ENCODE data around the gene LRMDA. TPM values are rescaled to one million over a fixed set of nuclear protein-coding genes. Genes with fewer than 3 reads are reported as not detected.

Gene LRMDA
- total RNA-seq, 4 donors from 2014 or later: 0.76 to 6.4 (median 1.3) TPM

DNA sequence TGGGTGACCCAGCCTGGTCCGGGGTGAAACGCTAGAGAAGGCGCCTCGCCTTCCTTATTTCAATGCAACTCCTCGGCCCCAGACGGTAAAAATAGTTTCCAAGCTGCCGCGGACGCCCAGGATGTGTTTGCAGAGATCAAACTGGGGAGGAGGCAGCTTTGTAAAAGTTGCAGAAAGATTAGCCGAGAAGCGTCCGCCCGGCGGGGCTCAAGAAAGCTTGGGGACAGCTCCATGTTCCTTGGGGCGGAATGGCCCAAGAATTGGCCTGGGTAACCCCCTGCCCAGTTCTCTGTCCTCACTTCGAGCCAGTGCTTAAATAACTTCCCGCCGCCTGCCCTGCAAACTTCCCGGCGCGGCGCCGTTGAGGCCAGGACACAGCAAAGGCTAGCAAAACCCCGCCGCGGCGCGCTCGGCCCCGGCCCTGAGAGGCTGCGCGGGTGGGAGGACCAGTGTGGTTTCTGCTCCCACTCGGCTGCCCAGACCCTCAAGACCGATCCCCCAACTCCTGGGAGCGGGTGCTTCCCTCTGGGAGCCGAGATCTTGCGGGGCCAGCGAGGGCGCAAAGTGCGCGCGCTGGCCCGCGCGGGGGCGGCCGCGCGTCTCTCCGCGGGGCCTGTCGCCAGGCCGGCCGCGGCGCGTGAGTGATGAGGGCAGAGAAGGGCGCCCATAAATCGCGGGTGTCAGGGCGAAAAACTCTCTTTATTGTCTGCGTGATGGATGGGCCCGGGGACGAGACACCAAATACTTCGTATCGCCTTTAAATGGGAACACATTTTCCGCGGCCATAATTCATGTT, 23.5 kb upstream of the LRMDA start:
- WGBS, 2 donors: 13 to 24% methylated on average over 49 to 53 of the region's 68 CpGs
- intact Hi-C loops (cut with DNase I; ENCODE audit: low total_unique reads): no loop called here

DNA sequence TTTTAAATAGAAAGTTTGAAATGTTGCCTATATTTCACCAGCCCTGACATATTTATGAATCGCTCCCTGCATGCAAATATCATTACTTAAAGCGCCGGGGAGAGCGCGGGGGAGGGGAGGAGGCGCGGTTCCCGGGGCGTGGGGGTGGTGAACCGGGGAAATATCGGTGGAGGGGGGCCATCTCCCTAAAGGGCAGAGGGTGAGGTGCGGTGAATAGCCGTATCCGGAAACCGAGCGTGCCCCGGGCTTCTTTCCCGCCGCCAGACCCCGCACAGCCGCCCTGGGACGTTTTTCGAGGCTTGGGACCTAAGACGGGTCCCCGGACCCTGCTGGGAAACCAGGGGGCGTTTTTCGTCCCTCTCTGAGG, 22.9 kb upstream of the LRMDA start:
- DNase-seq (ENCODE audit: low spot score in 2 of 2): no peak
- H3K4me3 ChIP-seq (ENCODE audit: low read depth, poor library complexity, severe bottlenecking): peak overlapping the region; percentile 80
- WGBS, 2 donors: 2% methylated on average over 27 of the region's 27 CpGs
- no peak for TF ChIP-seq POLR2A (IDR thresholded peaks at IDR 0.05)
- TF ChIP-seq, protein P1, sequence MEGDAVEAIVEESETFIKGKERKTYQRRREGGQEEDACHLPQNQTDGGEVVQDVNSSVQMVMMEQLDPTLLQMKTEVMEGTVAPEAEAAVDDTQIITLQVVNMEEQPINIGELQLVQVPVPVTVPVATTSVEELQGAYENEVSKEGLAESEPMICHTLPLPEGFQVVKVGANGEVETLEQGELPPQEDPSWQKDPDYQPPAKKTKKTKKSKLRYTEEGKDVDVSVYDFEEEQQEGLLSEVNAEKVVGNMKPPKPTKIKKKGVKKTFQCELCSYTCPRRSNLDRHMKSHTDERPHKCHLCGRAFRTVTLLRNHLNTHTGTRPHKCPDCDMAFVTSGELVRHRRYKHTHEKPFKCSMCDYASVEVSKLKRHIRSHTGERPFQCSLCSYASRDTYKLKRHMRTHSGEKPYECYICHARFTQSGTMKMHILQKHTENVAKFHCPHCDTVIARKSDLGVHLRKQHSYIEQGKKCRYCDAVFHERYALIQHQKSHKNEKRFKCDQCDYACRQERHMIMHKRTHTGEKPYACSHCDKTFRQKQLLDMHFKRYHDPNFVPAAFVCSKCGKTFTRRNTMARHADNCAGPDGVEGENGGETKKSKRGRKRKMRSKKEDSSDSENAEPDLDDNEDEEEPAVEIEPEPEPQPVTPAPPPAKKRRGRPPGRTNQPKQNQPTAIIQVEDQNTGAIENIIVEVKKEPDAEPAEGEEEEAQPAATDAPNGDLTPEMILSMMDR (IDR thresholded peaks at IDR 0.05): no peak
- intact Hi-C loops (cut with DNase I; ENCODE audit: low total_unique reads): no loop called here

More for the DNA sequence above, 23.5 kb upstream of the LRMDA start:
- peak overlapping the region; percentile 80 for H3K4me3 ChIP-seq (ENCODE audit: low read depth, poor library complexity, severe bottlenecking)
- peak in 1 of 2 donors; percentile 91 for DNase-seq (ENCODE audit: low spot score in 2 of 2)
- TF ChIP-seq, protein P1 (IDR thresholded peaks at IDR 0.05): no peak
- no peak for TF ChIP-seq POLR2A (IDR thresholded peaks at IDR 0.05)

DNA sequence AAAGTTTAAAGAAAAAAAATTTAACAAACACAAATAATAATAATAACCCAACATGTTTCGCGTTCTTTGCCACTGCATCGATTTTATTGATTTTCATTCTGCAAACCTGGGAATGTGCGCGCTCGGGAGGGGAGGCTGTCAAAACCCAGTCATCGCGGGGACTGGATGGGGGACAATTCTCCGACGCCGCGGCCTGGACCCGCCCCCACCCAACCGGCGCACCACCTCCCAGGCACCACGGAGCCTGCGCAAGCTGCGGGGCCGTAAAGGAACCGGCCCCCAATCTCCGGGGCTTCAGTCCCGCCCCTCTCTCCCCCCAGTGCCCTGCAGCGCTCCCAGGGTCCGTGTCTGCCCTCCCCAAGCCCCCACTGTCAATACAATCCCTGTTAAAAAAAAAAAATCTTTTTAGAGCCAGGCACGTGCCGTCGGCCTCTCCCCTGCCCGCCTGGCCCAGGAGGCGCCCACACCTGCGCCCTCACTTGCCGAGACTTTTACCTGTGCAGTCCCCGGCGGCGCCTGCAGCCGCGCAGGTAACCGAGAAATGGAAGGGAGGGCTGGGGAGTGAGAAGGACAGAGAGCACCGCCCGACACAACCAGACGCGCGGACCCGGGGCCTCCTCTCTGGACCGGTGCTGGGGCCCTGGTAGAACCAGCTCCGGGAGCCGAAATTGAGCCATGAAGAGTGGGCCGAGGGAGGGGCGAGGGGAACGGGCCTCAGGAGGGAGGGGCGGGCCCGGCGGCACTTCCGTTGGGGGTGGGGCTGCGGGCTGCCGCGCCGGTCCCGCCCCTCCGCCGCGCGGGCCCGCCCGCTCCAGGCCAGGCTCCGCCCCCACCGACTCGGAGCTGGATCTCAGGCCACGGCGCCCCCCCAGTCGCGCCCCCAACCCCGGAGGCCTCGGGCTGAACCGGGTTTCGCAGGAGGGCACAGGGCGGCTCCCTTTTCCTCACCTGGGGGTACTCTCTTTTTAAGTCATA, 22.2 kb upstream of the LRMDA start:
- peak in 1 of 2 donors; percentile 94 for DNase-seq (ENCODE audit: low spot score in 2 of 2)

GRCh38 chr10:75410132-75411005, 21.1 kb upstream of the LRMDA start:
- WGBS, 2 donors: 42 to 51% methylated on average over 10 of the region's 10 CpGs
- H3K4me3 ChIP-seq (ENCODE audit: low read depth, poor library complexity, severe bottlenecking): no peak overlapping the region
- intact Hi-C loops (cut with DNase I; ENCODE audit: low total_unique reads): no loop called here
- no peak for DNase-seq (ENCODE audit: low spot score in 2 of 2)
- TF ChIP-seq POLR2A (IDR thresholded peaks at IDR 0.05): no peak
- TF ChIP-seq, protein P1 (IDR thresholded peaks at IDR 0.05): no peak

More for the DNA sequence above, 22.2 kb upstream of the LRMDA start:
- no peak for TF ChIP-seq POLR2A (IDR thresholded peaks at IDR 0.05)
- TF ChIP-seq, protein P1 (IDR thresholded peaks at IDR 0.05): no peak
- peak overlapping the region; percentile 80 for H3K4me3 ChIP-seq (ENCODE audit: low read depth, poor library complexity, severe bottlenecking)
- 0 to 2% methylated on average over 50 of the region's 76 CpGs for WGBS, 2 donors
- intact Hi-C loops (cut with DNase I; ENCODE audit: low total_unique reads): no loop called here

DNA sequence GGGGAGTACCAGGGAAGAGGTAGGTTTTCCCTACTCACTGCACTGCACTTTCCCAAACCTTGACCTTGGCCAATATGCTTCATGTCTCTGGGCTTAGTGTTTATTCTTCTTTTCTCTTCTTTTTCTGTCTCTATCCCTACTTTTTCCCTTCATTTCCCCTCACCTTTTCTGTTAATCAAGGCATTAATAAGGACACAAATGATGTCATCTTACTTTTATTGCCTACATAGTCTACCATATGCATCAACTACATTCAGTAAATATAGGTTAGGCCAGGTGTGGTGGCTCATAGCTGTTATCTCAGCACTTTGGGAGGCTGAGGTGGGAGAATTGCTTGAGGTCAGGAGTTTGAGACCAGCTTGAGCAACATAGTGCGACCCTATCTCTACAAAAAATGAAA, 16.9 kb upstream of the LRMDA start:
- no peak overlapping the region for H3K4me3 ChIP-seq (ENCODE audit: low read depth, poor library complexity, severe bottlenecking)
- intact Hi-C loops (cut with DNase I; ENCODE audit: low total_unique reads): no loop called here
- 90 to 91% methylated on average over 1 of the region's 1 CpG for WGBS, 2 donors
- DNase-seq (ENCODE audit: low spot score in 2 of 2): no peak
- TF ChIP-seq POLR2A (IDR thresholded peaks at IDR 0.05): no peak
- TF ChIP-seq, protein P1 (IDR thresholded peaks at IDR 0.05): no peak
